HUES48 (cell line): Measurements from ENCODE around the gene TIMP4.

ENCODE experiments used
- H3K27ac ChIP-seq: one replicate; pipeline ENCODE4 v1.7.0; 2013; ENCODE audit warnings: low read depth, low read length, inconsistent platforms
- H3K27me3 ChIP-seq: 2 replicates; pipeline ENCODE4 v1.6.1; 2013; ENCODE audit warnings: mild to moderate bottlenecking, low read length; ENCODE audit not compliant: control insufficient read depth, insufficient read depth
- H3K36me3 ChIP-seq: 2 replicates; pipeline ENCODE4 v1.6.1; 2013; ENCODE audit warnings: low read length; ENCODE audit not compliant: control insufficient read depth, insufficient read depth
- H3K4me1 ChIP-seq: 2 replicates; pipeline ENCODE4 v1.6.1; 2013; ENCODE audit warnings: mild to moderate bottlenecking, low read length; ENCODE audit not compliant: control insufficient read depth, insufficient read depth
- H3K4me3 ChIP-seq: 2 replicates; pipeline ENCODE4 v1.5.1; 2013; ENCODE audit warnings: mild to moderate bottlenecking, low read depth, low read length
- H3K9ac ChIP-seq: 2 replicates; pipeline ENCODE4 v1.6.1; 2013; ENCODE audit warnings: mild to moderate bottlenecking, low read depth, low read length, moderate library complexity
- H3K9me3 ChIP-seq: 2 replicates; pipeline ENCODE4 v1.6.1; 2013; ENCODE audit warnings: low read length; ENCODE audit not compliant: control insufficient read depth, insufficient read depth

TIMP4 gene

DNA sequence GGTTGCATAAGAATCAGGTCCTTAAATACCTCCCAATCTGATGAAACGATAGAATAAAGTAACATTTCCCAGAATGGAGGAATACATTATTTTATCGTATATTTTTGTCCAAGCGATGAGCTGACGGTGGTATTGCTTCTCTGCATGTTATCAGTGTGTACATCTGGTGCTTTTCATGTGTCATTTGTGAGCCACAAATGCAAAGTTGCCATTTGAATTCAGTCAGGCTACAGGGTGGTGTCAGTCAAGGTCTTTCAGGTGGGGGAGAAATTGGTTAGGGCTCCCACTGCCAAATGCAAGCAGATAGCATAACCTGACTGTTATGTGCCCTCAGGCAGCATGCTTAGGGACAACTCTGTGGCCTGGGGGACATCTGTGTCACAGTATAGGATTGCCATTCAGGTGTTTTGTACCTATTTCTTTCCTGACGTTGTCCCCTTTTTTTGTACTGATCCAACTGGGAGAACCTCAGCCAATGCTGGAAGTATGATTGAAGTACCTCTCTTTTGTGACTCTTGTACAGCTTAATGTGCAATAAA is 26.5 kb upstream of the TIMP4 start:
- H3K9me3 ChIP-seq = no peaks in the 10 kb centered on the region
- no peaks in the 10 kb centered on the region for H3K4me1 ChIP-seq
- no peaks in the 10 kb centered on the region for H3K27me3 ChIP-seq
- H3K4me3 ChIP-seq = no peak overlapping the region
- no peak overlapping the region for H3K9ac ChIP-seq
- H3K27ac ChIP-seq = no peak overlapping the region
- H3K36me3 ChIP-seq = no peaks in the 10 kb centered on the region

GRCh38 chr3:12184541-12184940 is 25.8 kb upstream of the TIMP4 start:
- Histone ChIP-seq H3K4me1 (no peaks in the 10 kb centered on the region), H3K27me3 (no peaks in the 10 kb centered on the region), H3K9me3 (no peaks in the 10 kb centered on the region), H3K9ac (no peak overlapping the region), H3K36me3 (no peaks in the 10 kb centered on the region), H3K27ac (no peak overlapping the region), H3K4me3 (no peak overlapping the region)

DNA sequence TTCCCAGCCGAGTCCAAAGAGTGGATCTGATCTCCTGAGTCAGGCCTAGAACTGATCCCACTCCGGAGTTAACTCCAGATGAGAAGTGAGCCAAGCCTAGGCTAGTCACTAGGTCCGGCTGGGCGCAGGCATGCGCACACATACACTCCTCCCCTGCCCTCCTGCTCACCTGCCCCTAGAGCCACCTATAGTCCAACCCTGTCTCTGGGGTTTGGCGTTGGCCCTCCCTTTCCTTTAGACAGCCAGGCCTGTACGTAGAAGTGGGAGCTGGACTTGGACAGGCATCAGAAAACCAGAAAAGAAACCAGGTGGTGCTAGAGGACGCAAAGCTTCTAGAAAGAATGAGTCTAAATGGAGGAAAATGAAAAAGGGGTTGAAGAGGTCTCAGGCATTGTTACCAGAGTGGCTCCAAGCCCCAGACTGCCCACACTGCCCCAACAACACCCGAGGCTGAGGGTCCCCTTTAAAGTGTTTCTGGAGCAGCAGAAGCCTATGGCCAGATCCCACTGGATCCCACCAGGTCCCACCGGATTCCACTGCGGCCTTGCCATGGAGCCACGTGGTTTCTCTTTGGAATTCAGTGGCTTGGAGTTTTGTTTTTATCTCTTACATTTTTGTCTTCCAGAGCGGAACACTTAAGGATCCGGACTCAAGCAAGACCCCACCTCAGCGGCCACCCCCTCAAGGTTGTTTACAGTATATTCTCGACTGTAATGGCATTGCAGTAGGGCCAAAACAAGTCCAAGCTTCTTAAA is 24.2 kb upstream of the TIMP4 start:
- no peaks in the 10 kb centered on the region for H3K27me3 ChIP-seq
- H3K27ac ChIP-seq = no peak overlapping the region
- no peaks in the 10 kb centered on the region; the same call in 1 of the 2 replicates for H3K36me3 ChIP-seq
- H3K9me3 ChIP-seq = no peaks in the 10 kb centered on the region
- no peak overlapping the region for H3K9ac ChIP-seq
- H3K4me1 ChIP-seq = no peaks in the 10 kb centered on the region
- no peak overlapping the region for H3K4me3 ChIP-seq

GRCh38 chr3:12181806-12182205 is 23.1 kb upstream of the TIMP4 start:
- no peak overlapping the region for H3K9ac ChIP-seq
- H3K27ac ChIP-seq = no peak overlapping the region
- H3K4me3 ChIP-seq = no peak overlapping the region
- H3K4me1 ChIP-seq = no peaks in the 10 kb centered on the region
- no peaks in the 10 kb centered on the region for H3K27me3 ChIP-seq
- no peaks in the 10 kb centered on the region; the same call in 1 of the 2 replicates for H3K36me3 ChIP-seq
- no peaks in the 10 kb centered on the region for H3K9me3 ChIP-seq

DNA sequence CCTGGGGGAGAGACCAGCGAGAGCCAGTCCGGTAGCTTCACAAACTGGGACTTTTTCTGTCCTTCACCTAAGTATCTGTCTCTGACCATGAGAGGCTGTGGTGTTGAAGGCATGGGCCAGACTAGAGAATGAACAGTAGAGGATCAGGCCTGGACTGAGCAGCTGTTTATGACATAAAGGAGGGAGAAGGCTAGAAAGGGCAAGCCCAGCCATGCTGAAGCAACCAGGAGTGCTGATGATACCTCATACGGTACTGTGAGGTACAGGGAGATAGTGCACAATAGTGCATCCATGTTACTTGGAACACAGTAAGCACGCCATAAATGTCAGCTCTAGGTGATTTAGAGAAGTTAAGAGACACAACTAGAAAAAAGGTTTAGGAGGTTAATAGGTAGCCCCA is 22.6 kb upstream of the TIMP4 start:
- Histone ChIP-seq H3K27ac (no peak overlapping the region), H3K36me3 (no peaks in the 10 kb centered on the region; the same call in 1 of the 2 replicates), H3K4me1 (no peaks in the 10 kb centered on the region), H3K9ac (no peak overlapping the region), H3K4me3 (no peak overlapping the region), H3K9me3 (no peaks in the 10 kb centered on the region), H3K27me3 (no peaks in the 10 kb centered on the region)

GRCh38 chr3:12180631-12181030 is 21.9 kb upstream of the TIMP4 start:
- Histone ChIP-seq H3K27ac (no peak overlapping the region), H3K9ac (no peak overlapping the region), H3K4me1 (no peaks in the 10 kb centered on the region), H3K36me3 (no peaks in the 10 kb centered on the region; the same call in 1 of the 2 replicates), H3K9me3 (no peaks in the 10 kb centered on the region), H3K4me3 (no peak overlapping the region), H3K27me3 (no peaks in the 10 kb centered on the region)

DNA sequence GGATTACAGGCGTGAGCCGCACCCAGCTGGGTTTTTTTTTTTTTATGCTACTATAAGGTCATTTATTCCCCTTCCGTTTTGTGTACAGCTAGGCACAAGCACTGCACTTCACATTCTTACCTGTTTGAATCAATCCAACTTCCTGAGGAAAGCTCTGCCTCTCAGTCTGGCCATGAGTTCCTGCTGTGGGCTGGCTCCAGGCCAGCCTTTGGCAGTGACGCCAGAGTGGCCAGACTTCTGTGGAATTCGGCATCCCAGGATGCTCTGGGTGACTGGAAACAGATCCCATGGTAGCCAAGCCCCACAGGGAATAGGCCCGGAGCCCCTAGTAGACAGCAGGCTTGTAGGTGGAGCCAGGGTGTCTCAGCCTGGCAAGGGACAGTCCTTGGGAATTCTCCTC is 21.5 kb upstream of the TIMP4 start:
- Histone ChIP-seq H3K27me3 (no peaks in the 10 kb centered on the region), H3K4me1 (no peaks in the 10 kb centered on the region), H3K4me3 (no peak overlapping the region), H3K27ac (no peak overlapping the region), H3K9me3 (no peaks in the 10 kb centered on the region), H3K9ac (no peak overlapping the region), H3K36me3 (no peaks in the 10 kb centered on the region; the same call in 1 of the 2 replicates)

DNA sequence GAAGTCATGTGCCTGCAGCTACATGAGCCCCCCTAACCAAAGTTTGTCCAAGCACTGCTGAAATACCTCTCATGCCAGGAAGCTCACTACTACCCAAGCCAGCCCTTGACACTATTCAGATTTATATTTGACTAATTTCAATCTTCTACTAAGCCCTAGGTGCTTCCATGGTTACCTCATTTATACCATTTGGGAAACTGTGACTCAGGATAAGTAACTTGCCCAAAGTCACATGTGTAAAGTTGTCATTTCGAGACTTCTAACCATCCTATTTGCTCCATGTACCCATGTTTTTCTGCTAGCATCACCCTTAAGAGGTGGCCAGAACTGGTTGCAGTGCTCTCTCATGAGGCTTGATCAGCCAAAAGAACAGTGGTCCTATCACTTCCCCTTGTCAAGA is 20.7 kb upstream of the TIMP4 start:
- Histone ChIP-seq H3K9me3 (no peaks in the 10 kb centered on the region), H3K4me1 (no peaks in the 10 kb centered on the region), H3K9ac (no peak overlapping the region), H3K36me3 (no peaks in the 10 kb centered on the region; the same call in 1 of the 2 replicates), H3K4me3 (no peak overlapping the region), H3K27me3 (no peaks in the 10 kb centered on the region), H3K27ac (no peak overlapping the region)

DNA sequence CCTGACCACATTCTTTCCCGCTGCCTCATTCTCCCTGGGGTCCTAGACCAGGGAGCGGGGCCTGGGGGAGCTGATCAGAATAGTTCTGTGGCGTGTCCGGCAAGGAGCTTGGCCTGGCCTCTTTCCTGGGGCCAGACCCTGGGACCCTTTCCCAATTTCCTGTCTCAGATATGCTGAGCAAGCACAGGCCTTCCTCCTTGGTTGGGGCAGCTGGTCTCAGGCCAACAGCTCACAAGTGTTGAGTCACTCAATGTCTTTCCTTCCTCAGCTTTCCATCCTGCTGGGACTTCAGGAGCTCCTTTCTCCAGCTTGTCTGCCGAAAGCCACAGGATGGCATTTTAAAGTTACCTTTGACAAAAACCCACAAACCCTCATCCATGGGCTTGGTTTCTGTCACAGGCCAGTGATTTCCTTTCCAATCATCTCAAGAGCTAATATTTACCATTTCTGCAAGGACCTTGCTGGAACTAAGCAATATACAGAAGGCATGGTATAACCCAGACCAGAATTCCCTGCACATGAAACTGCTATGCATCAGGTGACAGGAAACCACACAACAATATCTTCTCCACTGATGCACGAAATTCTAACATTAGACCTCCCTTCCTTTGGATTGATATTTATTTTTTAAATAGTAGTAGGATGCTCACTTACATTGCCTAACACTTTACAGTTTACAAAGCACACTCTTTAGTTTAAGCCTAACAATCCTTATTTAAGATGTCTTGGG is 19.5 kb upstream of the TIMP4 start:
- no peaks in the 10 kb centered on the region; the same call in 1 of the 2 replicates for H3K36me3 ChIP-seq
- no peaks in the 10 kb centered on the region for H3K4me1 ChIP-seq
- no peak overlapping the region for H3K27ac ChIP-seq
- 0 out of 2 replicates have a peak, but pooled peaks cover under 1% of the 10 kb centered on the region for H3K9me3 ChIP-seq
- H3K4me3 ChIP-seq = no peak overlapping the region
- H3K27me3 ChIP-seq = no peaks in the 10 kb centered on the region
- H3K9ac ChIP-seq = no peak overlapping the region

- Histone ChIP-seq H3K4me1 (no peaks in the 10 kb centered on the region), H3K36me3 (no peaks in the 10 kb centered on the region; the same call in 1 of the 2 replicates), H3K4me3 (no peak overlapping the region), H3K9me3 (peaks cover 11% of the 10 kb centered on the region; the same call in 1 of the 2 replicates), H3K27ac (no peak overlapping the region), H3K9ac (no peak overlapping the region), H3K27me3 (no peaks in the 10 kb centered on the region)
Observed at GRCh38 chr3:12177126-12177525, 18.4 kb upstream of the TIMP4 start.
